Ureter (tissue), 1 donor: ENCODE data around the gene TOMM40L. TPM values are rescaled to one million over a fixed set of nuclear protein-coding genes. Genes with fewer than 3 reads are reported as not detected.

Experiments used
- DNase-seq: peaks from one replicate; pipeline ENCODE4 v3.0.0-alpha.2; 2020; ENCODE audit warnings: low spot score
- total RNA-seq: library from RNA; stranded (reverse); gene quantifications from one replicate; pipeline ENCODE4 v1.2.4, GENCODE V29; 2023
- donor health status: DM: yes; HTN: yes; CAD: no.

TOMM40L gene
- total RNA-seq = 17.5 TPM

DNA sequence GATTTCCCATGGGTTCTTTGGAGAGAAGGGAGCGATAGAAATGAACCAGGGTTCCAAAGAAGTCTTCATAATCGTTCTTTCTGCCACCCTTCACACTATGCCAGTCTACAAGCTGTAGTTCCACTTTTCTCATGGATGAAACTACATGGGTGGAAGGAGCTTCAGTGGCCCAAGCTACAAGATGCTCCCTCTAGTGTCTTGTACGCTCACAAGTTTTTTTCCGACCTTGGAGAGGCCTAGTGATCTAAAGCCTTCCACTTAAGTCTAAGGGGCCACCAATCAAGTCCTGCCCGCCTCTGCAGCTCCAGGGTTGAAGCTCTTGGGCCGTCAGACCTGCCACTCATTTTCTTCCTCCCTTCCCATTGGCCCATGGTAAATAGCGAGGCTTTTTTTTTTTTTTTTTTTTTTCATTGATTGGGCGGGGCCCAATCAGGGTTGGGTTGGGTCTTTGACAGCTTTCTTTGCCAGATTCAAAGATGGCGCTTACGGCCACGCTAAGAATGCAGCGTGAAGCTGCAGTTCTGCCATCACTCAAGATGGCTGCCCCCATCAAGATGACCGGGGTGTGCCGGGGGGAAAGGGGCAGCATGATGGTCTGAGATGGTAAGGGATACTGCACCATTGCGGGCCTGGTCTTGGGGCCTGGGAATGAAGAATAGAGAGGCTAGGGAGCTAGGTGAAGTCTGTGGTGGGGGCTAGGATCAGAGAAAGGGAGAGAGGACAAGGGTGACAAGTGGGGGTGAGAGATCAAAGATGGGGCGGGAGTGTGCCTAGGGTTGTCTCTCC lies at the start of gene TOMM40L:
Gene TOMM40L, plus strand, starts transcription at position 527 of the 786 bp plus-strand sequence. CDS start 430 bp downstream, outside the sequence.
- DNase-seq = peak; percentile 90

GRCh38 chr1:161176468-161177111 lies 49.3 kb upstream of the TOMM40L start:
- DNase-seq = no peak

- peak; percentile 94 for DNase-seq
These were observed 48.5 kb upstream of the TOMM40L start, which contains the start of gene B4GALT3 for GRCh38 chr1:161177112-161177935. B4GALT3 (minus strand) TSS chr1:161177507; CDS start chr1:161176060, 1,447 bp downstream.

DNA sequence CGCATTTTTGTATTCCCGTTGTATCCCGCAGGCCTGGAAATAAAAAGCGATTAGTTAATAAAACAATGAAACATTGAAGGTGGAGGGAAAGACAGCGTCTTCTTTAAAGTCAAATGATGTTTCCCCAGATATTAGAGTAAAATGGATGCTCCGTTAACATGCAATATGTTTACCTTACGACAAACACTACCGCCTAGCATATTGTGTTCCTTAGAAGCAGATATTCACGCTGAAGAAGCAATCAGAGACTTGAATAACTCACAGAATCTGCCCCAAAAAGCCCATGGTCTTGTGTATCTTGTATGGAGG lies 48.0 kb upstream of the TOMM40L start:
- DNase-seq = no peak

- no peak for DNase-seq
These were observed 46.2 kb upstream of the TOMM40L start for GRCh38 chr1:161179698-161180097.

DNA sequence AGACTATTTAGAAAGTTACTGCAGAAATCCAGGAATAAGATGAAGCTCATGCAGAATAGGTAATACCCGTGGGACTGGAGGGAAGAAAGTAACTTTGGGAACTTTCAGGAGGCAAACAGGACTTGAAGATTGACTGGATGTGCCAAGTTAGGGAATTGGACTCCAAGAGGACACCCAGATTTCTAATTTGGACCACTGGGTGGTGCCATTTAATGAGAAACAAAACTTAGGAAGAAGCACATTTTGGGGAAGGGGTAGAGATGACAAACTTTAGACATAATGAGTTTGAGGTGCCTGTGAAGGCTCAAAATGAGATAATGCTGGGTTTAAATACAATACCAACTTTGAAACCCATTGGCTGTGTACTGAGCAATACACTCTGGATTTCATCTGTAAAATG lies 45.2 kb upstream of the TOMM40L start:
- no peak for DNase-seq

GRCh38 chr1:161182214-161182613 lies 43.6 kb upstream of the TOMM40L start:
- DNase-seq = no peak

GRCh38 chr1:161185282-161185682 lies 40.6 kb upstream of the TOMM40L start:
- DNase-seq = no peak

DNA sequence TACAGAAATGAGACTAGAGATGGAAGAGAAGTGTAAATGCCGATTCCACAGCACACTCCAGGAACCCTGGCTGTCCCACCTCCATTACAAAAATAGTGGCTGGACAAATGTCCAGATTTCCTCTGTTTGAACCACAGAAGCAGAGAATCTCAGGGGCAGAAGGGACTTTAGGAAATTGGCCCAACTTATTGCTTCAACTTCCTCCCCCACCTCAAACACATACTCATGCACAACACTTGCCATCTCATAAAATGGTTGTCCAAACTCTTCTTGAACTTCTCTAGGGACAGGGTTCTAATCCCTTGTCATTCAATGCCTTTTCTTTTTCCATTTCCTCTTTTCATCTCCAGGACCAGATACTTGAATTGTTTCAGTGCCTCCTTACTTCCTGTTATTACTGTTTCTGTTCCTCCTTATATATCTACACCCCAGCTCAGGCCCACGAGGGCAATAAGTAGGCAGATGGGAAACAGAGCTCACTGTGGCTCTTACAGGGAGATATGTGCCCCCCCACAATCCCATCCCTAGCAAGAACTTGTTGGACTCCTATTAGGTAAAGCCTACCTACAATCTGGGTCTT lies 40.0 kb upstream of the TOMM40L start:
- DNase-seq = no peak

DNA sequence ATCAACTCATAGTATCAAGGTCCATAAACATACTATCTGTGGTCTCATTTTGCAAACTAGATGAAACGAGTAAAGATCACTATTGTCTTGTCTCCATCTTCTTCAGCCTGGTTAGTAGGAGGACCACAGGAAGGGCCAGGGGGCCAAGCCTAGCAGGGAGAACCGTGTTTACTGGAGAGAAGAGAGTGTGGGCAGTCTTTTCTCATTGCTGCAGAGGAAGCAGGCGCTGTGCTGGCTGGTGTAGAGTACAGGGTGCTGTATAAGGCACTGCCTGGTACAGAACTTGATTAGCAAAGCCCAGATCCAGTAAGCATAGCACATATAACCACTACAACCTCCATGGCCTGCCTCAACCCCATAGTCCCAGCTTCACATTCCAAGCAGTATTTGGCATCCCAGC lies 38.5 kb upstream of the TOMM40L start:
- no peak for DNase-seq

GRCh38 chr1:161188381-161188780 lies 37.5 kb upstream of the TOMM40L start:
- no peak for DNase-seq

GRCh38 chr1:161189036-161189435 lies 36.8 kb upstream of the TOMM40L start:
- no peak for DNase-seq

DNA sequence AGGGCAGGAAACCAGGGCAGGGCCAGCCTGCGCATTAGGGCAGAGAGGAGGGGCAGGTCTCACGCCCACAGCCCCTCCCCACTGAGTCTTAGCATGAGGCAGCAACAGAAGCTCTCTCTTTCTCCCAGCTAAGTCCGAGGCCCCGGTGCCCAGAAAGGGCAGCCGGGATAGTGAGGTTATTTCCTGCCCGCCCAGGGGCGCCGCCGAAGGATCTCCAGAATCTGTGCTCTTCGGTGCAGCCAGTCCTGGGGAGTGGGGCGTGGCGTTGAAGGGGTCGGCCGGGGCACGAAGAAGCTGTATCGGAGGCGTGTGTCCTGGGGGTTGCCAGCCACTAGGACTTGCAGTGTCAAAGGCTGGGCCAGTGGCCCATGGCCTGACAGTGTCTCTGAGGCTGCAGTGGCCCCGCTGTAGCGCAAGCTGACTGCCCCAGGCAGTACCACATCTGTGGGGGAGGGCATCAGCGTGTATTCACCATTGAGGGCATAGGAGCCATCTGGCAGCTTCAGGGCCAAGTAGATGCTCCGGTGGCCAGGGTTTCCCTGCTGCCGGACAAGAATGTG lies 34.8 kb upstream of the TOMM40L start:
- DNase-seq = no peak

DNA sequence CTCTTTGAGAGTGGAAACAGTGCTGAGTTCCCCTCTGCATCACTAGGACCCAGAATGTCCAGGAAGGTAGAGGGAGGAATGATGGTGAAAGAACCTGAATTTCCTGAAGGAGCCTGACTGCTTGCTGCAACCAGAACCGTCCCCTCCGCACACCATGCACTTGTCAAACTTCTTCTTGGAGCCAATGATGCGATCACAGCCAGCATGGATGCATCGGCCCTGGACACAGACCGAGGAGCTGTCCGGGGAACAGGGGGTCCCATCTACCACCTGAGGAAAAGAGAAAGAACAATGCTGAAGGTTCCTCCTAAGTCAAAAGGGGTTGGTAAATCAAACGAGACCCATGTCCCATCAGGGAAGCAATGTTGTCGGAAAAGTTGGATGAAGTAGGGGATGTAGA lies 33.9 kb upstream of the TOMM40L start:
- DNase-seq = no peak

- no peak for DNase-seq
These were observed 33.1 kb upstream of the TOMM40L start for GRCh38 chr1:161192476-161193465.

DNA sequence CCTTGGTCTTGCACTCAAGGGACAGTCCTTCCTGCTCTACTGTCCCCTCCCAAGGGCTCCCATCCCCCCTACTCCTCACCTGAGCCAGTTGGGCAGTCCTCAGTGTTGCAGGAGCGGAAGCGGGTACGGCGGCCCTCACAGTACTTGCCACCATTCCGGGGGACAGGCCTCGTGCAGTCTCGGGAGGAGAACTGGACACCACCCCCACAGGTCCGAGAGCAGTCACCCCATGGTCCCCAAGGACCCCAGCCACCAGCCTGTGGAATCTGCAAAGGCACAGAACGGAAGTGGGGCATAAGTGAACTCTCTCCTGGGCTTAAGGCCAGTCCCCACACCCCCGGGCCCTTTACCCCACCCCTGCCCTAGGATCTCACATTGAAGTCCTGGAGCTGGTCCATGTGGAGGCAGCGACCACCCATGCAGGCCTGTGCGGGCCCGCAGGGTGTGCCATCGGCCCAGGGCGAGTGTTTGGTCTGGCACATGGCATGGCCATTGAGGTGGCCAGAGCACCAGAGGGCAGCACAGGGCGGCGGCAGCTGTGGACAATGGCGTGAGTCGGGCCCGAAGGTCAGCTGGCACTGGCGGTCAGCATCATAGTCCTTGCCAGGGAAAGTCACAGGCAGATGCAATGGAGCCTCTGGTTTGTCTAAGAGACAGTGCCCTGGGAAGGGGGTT lies 32.2 kb upstream of the TOMM40L start:
- DNase-seq = no peak

DNA sequence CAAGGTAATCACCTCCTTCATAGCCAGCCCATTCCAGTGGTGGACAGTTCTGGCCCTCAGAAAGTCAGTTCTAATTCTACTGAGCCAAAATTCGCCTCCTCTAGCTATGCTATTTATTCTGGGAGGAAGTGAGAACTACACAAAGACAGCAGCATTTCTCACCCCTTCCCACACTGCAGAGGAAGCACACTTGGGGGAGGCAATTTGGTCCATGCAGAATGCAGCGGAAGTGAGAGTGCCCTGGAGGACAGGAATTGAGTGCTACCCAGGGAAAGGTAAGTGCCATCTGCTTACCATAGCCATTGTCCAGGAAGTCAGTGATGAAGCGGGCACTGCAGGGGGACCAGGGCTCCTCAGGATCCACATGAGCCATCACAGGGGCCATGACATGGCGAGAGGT lies 30.7 kb upstream of the TOMM40L start:
- DNase-seq = no peak

DNA sequence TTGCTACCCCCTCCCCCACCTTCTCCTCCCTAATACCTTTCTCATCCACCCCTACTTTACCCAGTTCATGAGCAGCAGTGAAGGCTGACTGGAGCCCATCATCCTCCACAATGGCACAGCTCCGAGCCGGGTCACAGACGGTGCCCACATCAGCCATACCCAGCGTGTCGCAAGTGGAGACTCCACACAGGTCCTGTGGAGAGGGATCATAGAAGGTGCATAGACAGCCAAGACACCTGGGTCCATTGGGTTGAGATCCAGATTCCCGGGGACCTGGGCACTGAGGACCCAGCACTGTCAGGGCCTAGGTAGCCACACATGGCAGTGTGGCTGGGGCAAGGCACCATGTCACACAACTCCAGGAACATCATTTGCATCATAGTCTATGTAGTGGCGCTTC lies 29.7 kb upstream of the TOMM40L start:
- no peak for DNase-seq

DNA sequence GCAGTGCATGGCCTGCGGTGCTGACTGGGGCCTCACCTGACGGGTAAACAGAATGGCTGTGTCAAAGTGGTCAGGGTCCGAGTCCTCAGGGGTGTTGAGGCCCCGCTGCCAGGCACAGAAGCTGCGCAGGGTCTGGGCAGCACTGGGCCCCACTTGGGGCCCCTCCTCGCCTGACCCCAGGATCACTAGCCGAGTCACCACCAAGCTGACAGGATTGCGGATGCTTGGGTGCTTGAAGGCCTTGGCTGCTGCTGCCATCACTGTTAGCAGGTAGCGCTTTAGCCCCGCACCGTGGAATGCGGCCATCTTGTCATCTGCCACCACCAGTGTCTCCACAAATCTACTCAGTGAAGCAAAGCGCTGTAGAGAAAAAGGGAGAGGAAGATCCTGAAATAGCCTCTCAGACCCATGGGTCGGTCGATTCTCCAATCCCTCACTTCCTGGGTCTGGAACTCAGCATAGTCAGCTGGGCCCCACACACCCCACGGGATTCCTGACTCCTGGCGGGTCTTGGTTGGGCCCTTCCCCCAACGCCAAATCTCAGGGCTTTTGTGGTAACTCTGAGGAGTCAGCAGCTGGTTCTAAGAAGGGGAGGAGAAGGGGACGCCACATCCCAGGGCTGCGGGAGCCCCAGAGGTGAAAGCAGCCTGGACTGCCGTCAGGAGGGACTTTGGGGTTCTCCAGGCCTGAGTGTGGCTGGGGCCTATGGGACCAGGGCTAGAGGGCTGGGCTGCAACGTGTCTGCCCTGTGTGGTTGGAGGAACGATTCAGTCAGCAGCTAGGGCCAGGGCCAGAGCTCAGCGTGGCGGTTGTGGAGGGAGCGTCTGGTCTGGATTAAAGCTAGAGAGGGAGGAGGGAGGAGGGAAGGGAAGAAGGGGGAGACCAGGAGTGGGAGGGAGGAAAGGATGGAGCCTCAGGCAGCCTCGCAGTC lies 29.1 kb upstream of the TOMM40L start:
- DNase-seq = no peak
